ENCODE measurements around the gene STAT3.

DNA sequence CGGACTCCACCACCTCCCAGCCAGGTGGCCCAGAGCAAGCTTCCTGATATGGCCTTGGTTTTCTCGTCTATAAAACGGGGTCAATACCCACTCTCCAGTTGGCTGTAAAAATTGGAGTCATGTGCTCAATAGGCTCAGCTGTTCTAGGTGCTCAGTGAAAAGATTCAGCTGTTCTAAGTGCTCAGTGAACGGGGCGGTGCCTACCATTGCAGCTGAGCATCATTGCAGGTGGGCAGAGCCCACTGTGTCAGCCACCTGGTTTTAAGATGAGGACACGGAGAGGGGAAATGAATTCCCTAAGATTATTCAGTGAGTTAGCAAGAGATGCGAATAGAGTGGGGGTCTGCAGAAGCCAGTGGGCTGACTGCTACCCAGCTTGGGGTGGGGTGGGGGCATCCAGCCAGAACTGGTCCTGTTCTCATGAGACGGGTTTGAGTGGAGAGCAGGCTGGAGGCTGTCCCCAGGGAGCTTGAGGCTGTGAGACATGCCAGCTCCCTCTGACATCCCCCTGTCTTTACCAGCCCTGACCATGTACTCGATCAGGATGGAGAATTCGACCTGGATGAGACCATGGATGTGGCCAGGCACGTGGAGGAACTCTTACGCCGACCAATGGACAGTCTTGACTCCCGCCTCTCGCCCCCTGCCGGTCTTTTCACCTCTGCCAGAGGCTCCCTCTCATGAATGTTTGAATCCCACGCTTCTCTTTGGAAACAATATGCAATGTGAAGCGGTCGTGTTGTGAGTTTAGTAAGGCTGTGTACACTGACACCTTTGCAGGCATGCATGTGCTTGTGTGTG, 78.1 kb downstream of the STAT3 start:
- TF ChIP-seq, protein P1, sequence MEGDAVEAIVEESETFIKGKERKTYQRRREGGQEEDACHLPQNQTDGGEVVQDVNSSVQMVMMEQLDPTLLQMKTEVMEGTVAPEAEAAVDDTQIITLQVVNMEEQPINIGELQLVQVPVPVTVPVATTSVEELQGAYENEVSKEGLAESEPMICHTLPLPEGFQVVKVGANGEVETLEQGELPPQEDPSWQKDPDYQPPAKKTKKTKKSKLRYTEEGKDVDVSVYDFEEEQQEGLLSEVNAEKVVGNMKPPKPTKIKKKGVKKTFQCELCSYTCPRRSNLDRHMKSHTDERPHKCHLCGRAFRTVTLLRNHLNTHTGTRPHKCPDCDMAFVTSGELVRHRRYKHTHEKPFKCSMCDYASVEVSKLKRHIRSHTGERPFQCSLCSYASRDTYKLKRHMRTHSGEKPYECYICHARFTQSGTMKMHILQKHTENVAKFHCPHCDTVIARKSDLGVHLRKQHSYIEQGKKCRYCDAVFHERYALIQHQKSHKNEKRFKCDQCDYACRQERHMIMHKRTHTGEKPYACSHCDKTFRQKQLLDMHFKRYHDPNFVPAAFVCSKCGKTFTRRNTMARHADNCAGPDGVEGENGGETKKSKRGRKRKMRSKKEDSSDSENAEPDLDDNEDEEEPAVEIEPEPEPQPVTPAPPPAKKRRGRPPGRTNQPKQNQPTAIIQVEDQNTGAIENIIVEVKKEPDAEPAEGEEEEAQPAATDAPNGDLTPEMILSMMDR (IDR thresholded peaks at IDR 0.05) = no peak
- no peak for TF ChIP-seq POLR2A (IDR thresholded peaks at IDR 0.05)
- TF ChIP-seq POLR2AphosphoS5 (IDR thresholded peaks at IDR 0.05; ENCODE audit: insufficient read depth in 1 of 2, low read depth in 1 of 2) = no peak
